Measurements from ENCODE around the gene LEO1. TPM values are rescaled to one million over a fixed set of nuclear protein-coding genes. Genes with fewer than 3 reads are reported as not detected.

Gene LEO1
- total and polyA plus RNA-seq, 4 donors: 11.3 to 23.3 (median 13.9) TPM

GRCh38 chr15:52016316-52016715, 44.7 kb upstream of the LEO1 start:
- H3K36me3 ChIP-seq (ENCODE audit: control insufficient read depth in 4 of 4, insufficient read depth in 3 of 4, low read depth in 1 of 4, low read length in 3 of 4): no peaks in the 10 kb centered on the region
- no peak overlapping the region for H3K27ac ChIP-seq (ENCODE audit: low read depth in 1 of 2, low read length in 2 of 2)
- H3K4me1 ChIP-seq (ENCODE audit: control insufficient read depth in 4 of 4, insufficient read depth in 4 of 4, low read length in 3 of 4): peaks cover 0 to 5% (median 0%) of the 10 kb centered on the region in 4 donors
- WGBS: 98% methylated on average over 2 of the region's 2 CpGs
- no peaks in the 10 kb centered on the region for H3K27me3 ChIP-seq (ENCODE audit: control insufficient read depth in 4 of 4, insufficient read depth in 4 of 4, low read length in 3 of 4)
- TF ChIP-seq TAF1 (conservative IDR thresholded peaks at IDR 0.05) (no peak), SP1 (IDR thresholded peaks at IDR 0.05) (no peak)
- no peaks in the 10 kb centered on the region for H3K9me3 ChIP-seq (ENCODE audit: control insufficient read depth in 4 of 4, low read length in 3 of 4)
- no peak overlapping the region for H3K9ac ChIP-seq (ENCODE audit: low read depth in 1 of 2, low read length in 2 of 2)
- DNase-seq (ENCODE audit: low spot score): no peak
- no peak overlapping the region for H3K4me3 ChIP-seq (ENCODE audit: low read depth in 1 of 3, low read length in 3 of 3)

- no peaks in the 10 kb centered on the region for H3K36me3 ChIP-seq (ENCODE audit: control insufficient read depth in 4 of 4, insufficient read depth in 3 of 4, low read depth in 1 of 4, low read length in 3 of 4)
- H3K9ac ChIP-seq (ENCODE audit: low read depth in 1 of 2, low read length in 2 of 2): no peak overlapping the region
- no peaks in the 10 kb centered on the region for H3K27me3 ChIP-seq (ENCODE audit: control insufficient read depth in 4 of 4, insufficient read depth in 4 of 4, low read length in 3 of 4)
- TF ChIP-seq REST (IDR thresholded peaks at IDR 0.05) (no peak), FOXA1 (IDR thresholded peaks at IDR 0.05) (no peak), ATF3 (IDR thresholded peaks at IDR 0.05) (no peak), TAF1 (conservative IDR thresholded peaks at IDR 0.05) (no peak), HNF4G (IDR thresholded peaks at IDR 0.05) (no peak), NR2F2 (IDR thresholded peaks at IDR 0.05) (no peak), RXRA (IDR thresholded peaks at IDR 0.05) (no peak)
- DNase-seq (ENCODE audit: low spot score): no peak
- no peak overlapping the region for H3K27ac ChIP-seq (ENCODE audit: low read depth in 1 of 2, low read length in 2 of 2)
- 98% methylated on average over 1 of the region's 1 CpG for WGBS
- H3K9me3 ChIP-seq (ENCODE audit: control insufficient read depth in 4 of 4, low read length in 3 of 4): no peaks in the 10 kb centered on the region
- H3K4me3 ChIP-seq (ENCODE audit: low read depth in 1 of 3, low read length in 3 of 3): no peak overlapping the region
- no peaks in the 10 kb centered on the region for H3K4me1 ChIP-seq (ENCODE audit: control insufficient read depth in 4 of 4, insufficient read depth in 4 of 4, low read length in 3 of 4)
These were observed 43.0 kb upstream of the LEO1 start for GRCh38 chr15:52014616-52015015.

- H3K9me3 ChIP-seq (ENCODE audit: control insufficient read depth in 4 of 4, low read length in 3 of 4): no peaks in the 10 kb centered on the region
- WGBS: 92% methylated on average over 3 of the region's 3 CpGs
- no peak overlapping the region for H3K4me3 ChIP-seq (ENCODE audit: low read depth in 1 of 3, low read length in 3 of 3)
- DNase-seq (ENCODE audit: low spot score): no peak
- H3K9ac ChIP-seq (ENCODE audit: low read depth in 1 of 2, low read length in 2 of 2): no peak overlapping the region
- TF ChIP-seq HNF4G (IDR thresholded peaks at IDR 0.05) (no peak), YY1 (IDR thresholded peaks at IDR 0.05) (no peak), FOXA1 (IDR thresholded peaks at IDR 0.05) (no peak), REST (IDR thresholded peaks at IDR 0.05) (no peak), MAX (IDR thresholded peaks at IDR 0.05) (no peak), RAD21 (IDR thresholded peaks at IDR 0.05) (no peak), GABPA (IDR thresholded peaks at IDR 0.05 in 1 of 2, conservative IDR thresholded peaks at IDR 0.05 in 1 of 2) (no peak), JUND (IDR thresholded peaks at IDR 0.05) (no peak)
- no peak overlapping the region for H3K27ac ChIP-seq (ENCODE audit: low read depth in 1 of 2, low read length in 2 of 2)
- H3K36me3 ChIP-seq (ENCODE audit: control insufficient read depth in 4 of 4, insufficient read depth in 3 of 4, low read depth in 1 of 4, low read length in 3 of 4): no peaks in the 10 kb centered on the region
- H3K27me3 ChIP-seq (ENCODE audit: control insufficient read depth in 4 of 4, insufficient read depth in 4 of 4, low read length in 3 of 4): no peaks in the 10 kb centered on the region
- peaks cover 0 to 6% (median 0%) of the 10 kb centered on the region in 4 donors for H3K4me1 ChIP-seq (ENCODE audit: control insufficient read depth in 4 of 4, insufficient read depth in 4 of 4, low read length in 3 of 4)
These were observed 41.7 kb upstream of the LEO1 start for GRCh38 chr15:52013151-52013791.

Measured in liver (tissue), 9 donors.